Nephron (organoid): ENCODE results near the gene DOCK6.

Experiments
- H3K27ac Mint-ChIP-seq, 3 experiments: 2 replicates each; pipeline ENCODE4 v1.8.0; 2020; ENCODE audit warnings: mixed read lengths in 3 of 3, mild to moderate bottlenecking in 2 of 3, moderate library complexity in 1 of 3
- H3K27me3 Mint-ChIP-seq: 2 replicates; pipeline ENCODE4 v1.8.0; 2021; ENCODE audit warnings: low read depth, mild to moderate bottlenecking, moderate library complexity, mixed read lengths
- H3K36me3 Mint-ChIP-seq: 2 replicates; pipeline ENCODE4 v1.8.0; 2020; ENCODE audit warnings: low read depth, mixed read lengths
- H3K4me1 Mint-ChIP-seq: 2 replicates; pipeline ENCODE4 v1.8.0; 2020; ENCODE audit warnings: mixed read lengths
- H3K4me3 Mint-ChIP-seq, 3 experiments: 2 replicates each; pipeline ENCODE4 v1.8.0; 2020; ENCODE audit warnings: mild to moderate bottlenecking in 3 of 3, mixed read lengths in 3 of 3, moderate library complexity in 2 of 3
- H3K9me3 Mint-ChIP-seq: 2 replicates; pipeline ENCODE4 v1.8.0; 2020; ENCODE audit warnings: mixed read lengths
- CTCF ChIP-seq, 3 experiments: fragments of 200-600 bp; sonication (generic); IDR thresholded peaks; one replicate each; pipeline ENCODE4 v1.5.0; 2021; ENCODE audit warnings: antibody characterized with exemption in 3 of 3; ENCODE audit not compliant: unreplicated experiment in 3 of 3

DOCK6 gene

DNA sequence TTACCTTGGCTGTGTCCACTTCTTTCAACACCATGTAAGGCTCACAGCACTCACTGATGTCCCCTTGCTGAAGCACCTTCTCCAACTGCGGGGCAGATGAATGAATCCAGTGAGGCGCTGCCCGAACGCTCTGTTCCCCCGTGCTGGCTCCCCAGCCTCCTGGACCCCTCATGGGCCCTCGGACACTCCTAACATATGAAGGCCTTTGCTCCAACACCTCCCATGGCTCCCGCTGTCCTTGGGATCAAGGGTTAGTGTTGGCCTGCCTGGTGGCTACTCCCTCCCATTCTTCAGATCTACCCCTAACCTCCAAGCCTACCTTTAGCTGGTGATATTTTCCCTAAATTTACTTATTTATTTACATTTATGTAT, 18.5 kb downstream of the DOCK6 start:
- Mint-ChIP-seq H3K27me3 (no peaks in the 10 kb centered on the region), H3K9me3 (no peaks in the 10 kb centered on the region), H3K27ac (peak overlapping the region in 2 of 3 experiments; percentile 23 to 44), H3K4me1 (peaks cover 18% of the 10 kb centered on the region), H3K4me3 (peak overlapping the region in 1 of 3 experiments; percentile 12), H3K36me3 (peaks cover 26% of the 10 kb centered on the region)
- TF ChIP-seq CTCF (IDR thresholded peaks at IDR 0.05; ENCODE audit: unreplicated experiment in 3 of 3): no peak

DNA sequence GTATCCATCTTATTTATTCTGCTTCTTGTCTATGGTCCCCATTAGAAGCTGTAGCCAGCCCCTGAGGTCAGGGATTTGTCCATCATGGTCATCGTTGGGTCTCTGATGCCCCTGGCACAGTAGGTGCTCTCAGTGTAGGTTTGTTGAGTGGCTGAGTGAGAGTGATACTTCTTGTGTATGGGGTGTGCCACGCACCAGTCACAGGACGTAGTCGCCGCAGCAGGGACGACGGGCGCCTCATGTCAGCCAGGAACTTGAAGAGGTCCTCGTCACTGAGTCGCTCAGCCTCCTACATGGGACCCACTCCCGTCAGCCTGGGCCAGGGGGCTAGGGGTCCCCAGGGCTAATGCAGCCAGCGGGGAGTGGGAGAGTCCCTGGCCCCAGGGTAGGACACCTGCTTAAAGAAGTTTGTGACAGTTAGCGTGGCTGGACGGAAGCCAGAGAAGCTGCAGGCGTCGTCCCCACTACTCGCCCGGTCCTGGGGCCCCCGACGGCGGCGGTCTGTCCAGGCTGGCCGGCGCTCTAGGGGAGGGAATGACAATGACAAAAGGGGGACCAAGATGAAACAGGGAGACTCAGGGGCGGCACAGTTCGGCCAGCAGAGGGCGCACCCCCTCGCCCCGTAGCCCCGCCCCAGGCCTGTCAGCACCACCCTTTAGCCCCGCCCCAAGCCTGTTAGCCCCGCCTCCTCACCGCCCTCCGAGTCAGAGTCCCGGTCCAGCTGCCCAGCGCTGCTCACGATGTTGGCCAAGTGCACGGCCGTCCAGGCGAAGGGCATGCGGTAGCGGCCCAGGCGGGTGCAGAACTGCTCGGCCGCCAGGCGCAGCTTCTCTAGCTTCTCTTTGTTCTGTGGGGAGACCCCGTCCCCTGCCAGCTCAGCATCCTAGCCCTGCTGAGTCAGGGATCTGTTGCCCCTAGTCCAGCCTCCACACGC, 19.2 kb downstream of the DOCK6 start:
- H3K27me3 Mint-ChIP-seq: no peaks in the 10 kb centered on the region
- H3K27ac Mint-ChIP-seq: peak overlapping the region in 2 of 3 experiments; percentile 23 to 44
- peak; percentile 74 to 89 (median 81) for TF ChIP-seq CTCF (IDR thresholded peaks at IDR 0.05; ENCODE audit: unreplicated experiment in 3 of 3)
- no peaks in the 10 kb centered on the region for H3K9me3 Mint-ChIP-seq
- H3K36me3 Mint-ChIP-seq: peaks cover 24% of the 10 kb centered on the region
- peaks cover 15% of the 10 kb centered on the region for H3K4me1 Mint-ChIP-seq
- H3K4me3 Mint-ChIP-seq: peak overlapping the region in 1 of 3 experiments; percentile 12

- no peak for TF ChIP-seq CTCF (IDR thresholded peaks at IDR 0.05; ENCODE audit: unreplicated experiment in 3 of 3)
- Mint-ChIP-seq H3K36me3 (peaks cover 18% of the 10 kb centered on the region), H3K4me3 (no peak overlapping the region), H3K27me3 (no peaks in the 10 kb centered on the region), H3K27ac (peak overlapping the region in 2 of 3 experiments; percentile 40 to 44), H3K9me3 (no peaks in the 10 kb centered on the region), H3K4me1 (peaks cover 10% of the 10 kb centered on the region)
Observed at GRCh38 chr19:11242025-11242424, 20.3 kb downstream of the DOCK6 start.

- TF ChIP-seq CTCF (IDR thresholded peaks at IDR 0.05; ENCODE audit: unreplicated experiment in 3 of 3): no peak
- H3K27me3 Mint-ChIP-seq: no peaks in the 10 kb centered on the region
- no peak overlapping the region for H3K27ac Mint-ChIP-seq
- peaks cover 16% of the 10 kb centered on the region for H3K36me3 Mint-ChIP-seq
- peaks cover 5% of the 10 kb centered on the region for H3K4me1 Mint-ChIP-seq
- no peak overlapping the region for H3K4me3 Mint-ChIP-seq
- no peaks in the 10 kb centered on the region for H3K9me3 Mint-ChIP-seq
Observed at GRCh38 chr19:11240008-11240444, 22.3 kb downstream of the DOCK6 start.

DNA sequence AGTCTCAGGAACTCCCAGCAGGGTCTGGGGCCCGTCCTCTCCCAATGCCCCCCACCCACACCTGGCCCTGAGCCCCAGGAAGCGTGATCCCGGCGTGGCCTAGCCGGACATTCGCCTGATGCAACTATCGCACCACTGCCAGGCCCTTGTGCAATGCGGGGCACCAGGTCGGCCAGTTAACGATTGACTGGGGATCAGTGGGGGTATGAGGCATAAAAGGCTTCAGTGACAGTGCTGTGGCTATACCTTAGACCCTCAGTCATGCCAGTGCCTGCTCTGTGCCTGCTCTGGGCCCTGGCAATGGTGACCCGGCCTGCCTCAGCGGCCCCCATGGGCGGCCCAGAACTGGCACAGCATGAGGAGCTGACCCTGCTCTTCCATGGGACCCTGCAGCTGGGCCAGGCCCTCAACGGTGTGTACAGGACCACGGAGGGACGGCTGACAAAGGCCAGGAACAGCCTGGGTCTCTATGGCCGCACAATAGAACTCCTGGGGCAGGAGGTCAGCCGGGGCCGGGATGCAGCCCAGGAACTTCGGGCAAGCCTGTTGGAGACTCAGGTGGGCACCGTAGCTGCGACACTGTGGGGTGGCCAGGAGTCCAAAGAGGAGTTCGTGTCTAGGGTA, 22.8 kb downstream of the DOCK6 start, which contains the start of gene ANGPTL8:
Gene ANGPTL8 (plus strand): TSS at position 243 of the 624 bp plus-strand sequence. CDS start 19 bp downstream, at position 262.
- no peak for TF ChIP-seq CTCF (IDR thresholded peaks at IDR 0.05; ENCODE audit: unreplicated experiment in 3 of 3)
- Mint-ChIP-seq H3K9me3 (no peaks in the 10 kb centered on the region), H3K36me3 (peaks cover 16% of the 10 kb centered on the region), H3K27me3 (no peaks in the 10 kb centered on the region), H3K4me1 (peaks cover 5% of the 10 kb centered on the region), H3K4me3 (no peak within 1 kb of the TSS), H3K27ac (no peak within 1 kb of the TSS)
